GM12891 (cell line): Measurements from ENCODE around the gene CAPZA2.

ENCODE experiments used
- DNase-seq: peaks from one replicate; pipeline ENCODE4 v3.0.0; 2011; ENCODE audit warnings: low spot score; ENCODE audit not compliant: insufficient read length
- FAIRE-seq: peaks from 2 replicates; lab custom pipeline; 2011; peaks lifted over from hg19 to GRCh38; lab: Jason Lieb, UNC
- PAX5 ChIP-seq: IDR thresholded peaks from 2 replicates; pipeline ENCODE4 v1.6.1; 2011; ENCODE audit warnings: low read length, moderate library complexity, mild to moderate bottlenecking; ENCODE audit not compliant: insufficient read depth, severe bottlenecking
- POLR2A ChIP-seq: IDR thresholded peaks from 2 replicates; pipeline ENCODE4 v1.6.1; 2011; ENCODE audit warnings: low read depth, low read length, control low read depth
- POLR2AphosphoS5 ChIP-seq: IDR thresholded peaks from 2 replicates; pipeline ENCODE4 v1.6.1; 2011; ENCODE audit warnings: low read depth, low read length, control low read depth
- POU2F2 ChIP-seq: IDR thresholded peaks from 2 replicates; pipeline ENCODE4 v1.6.1; 2011; ENCODE audit warnings: low read depth, mild to moderate bottlenecking, control low read depth, low read length, moderate library complexity
- SPI1 ChIP-seq: IDR thresholded peaks from 2 replicates; pipeline ENCODE4 v1.6.1; 2011; ENCODE audit warnings: low read depth, low read length, control low read depth
- TAF1 ChIP-seq: IDR thresholded peaks from 2 replicates; pipeline ENCODE4 v1.6.1; 2011; ENCODE audit warnings: low read depth, low read length, control low read depth

The CAPZA2 gene

DNA sequence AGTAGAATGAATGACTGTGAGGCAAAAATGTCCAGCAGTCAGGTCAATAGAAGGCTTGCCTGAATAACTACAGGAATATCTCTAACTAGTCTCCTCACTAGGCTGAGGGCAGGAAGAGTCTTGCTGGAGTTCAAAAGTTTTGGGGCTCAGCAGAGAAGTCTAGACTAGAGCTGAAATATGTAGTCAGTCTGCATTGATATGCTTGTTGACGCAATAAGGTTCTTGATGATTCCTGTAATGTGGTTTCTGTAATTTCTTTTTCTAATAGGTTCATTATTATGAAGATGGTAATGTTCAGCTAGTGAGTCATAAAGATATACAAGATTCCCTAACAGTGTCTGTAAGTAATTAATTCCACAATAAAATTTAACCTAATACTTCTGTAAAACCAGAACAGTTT is 49.4 kb downstream of the CAPZA2 start:
- DNase-seq: no peak
- no peak for FAIRE-seq
- no peak for TF ChIP-seq POLR2A
- TF ChIP-seq TAF1: no peak
- no peak for TF ChIP-seq SPI1
- no peak for TF ChIP-seq POU2F2
- TF ChIP-seq PAX5: no peak
- no peak for TF ChIP-seq POLR2AphosphoS5

DNA sequence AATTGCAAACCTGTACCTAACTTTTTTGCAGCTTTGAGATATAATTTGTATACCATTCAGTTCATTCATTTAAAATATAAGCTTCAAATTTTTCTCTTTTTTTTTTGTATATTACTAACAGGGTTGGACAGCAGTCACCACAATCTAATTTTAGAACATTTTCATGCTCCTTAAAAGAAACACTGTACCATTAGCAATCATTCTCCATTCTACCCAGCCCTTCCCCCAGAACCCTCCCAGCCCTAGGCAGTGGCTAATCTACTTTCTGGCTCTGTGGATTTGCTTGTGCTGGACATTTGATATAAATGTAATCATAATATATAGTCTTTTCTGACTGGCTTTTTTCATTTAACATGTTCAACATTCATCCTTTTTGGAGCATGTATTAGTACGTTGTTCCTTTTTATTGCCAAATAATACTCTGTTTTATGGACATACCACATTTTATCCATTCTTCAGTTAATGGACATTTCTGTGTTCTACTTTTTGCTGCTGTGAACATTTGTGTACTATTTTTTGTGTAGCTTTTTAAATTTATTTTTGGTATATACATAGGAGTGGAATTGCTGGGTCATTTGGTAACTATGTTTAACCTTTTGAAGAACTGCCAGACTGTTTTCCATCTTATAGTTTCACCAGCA is 50.0 kb downstream of the CAPZA2 start:
- FAIRE-seq: no peak
- no peak for TF ChIP-seq POLR2A
- no peak for TF ChIP-seq SPI1
- TF ChIP-seq PAX5: no peak
- no peak for TF ChIP-seq POU2F2
- TF ChIP-seq TAF1: no peak
- TF ChIP-seq POLR2AphosphoS5: no peak
- DNase-seq: no peak

DNA sequence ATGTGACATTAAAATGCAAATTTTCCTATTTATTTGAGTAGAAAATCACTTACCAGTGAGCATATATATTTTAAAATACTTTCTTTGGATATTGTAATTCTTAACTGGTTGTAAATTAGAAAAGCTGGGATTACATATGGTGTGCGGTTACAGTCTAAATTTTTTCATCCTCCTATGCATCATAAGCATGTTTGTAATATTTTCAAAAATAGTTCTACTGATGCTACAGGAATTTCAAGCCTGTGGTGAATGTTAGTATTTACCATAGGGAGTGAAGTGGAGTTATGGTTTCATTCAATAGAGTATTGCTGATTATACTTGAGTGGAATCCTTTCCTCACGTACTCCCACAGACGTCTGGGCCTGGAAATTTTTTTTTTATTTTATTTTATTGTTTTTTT is 56.3 kb downstream of the CAPZA2 start:
- TF ChIP-seq PAX5 (no peak), TAF1 (no peak), SPI1 (no peak), POU2F2 (no peak), POLR2A (no peak), POLR2AphosphoS5 (no peak)
- DNase-seq (no peak), FAIRE-seq (no peak)

DNA sequence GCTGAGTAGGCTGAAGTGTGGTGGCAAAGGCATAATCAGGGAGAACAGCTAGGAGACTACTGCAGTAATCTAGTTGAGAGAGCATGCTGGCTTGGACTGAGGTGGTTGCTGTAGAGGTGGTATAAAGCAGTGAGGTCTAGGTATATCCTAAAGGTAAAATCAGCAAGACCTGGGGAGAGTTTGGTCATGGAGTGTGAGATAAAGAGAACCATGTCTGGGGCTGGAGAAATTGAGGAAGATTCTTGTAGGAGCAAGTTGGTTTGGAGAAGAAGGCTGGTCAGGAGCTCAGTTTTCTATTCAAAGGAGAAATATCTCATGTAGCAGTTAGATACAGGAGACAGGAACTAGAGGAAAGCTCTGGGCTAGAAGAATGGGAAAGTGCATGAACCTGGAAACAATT is 58.0 kb downstream of the CAPZA2 start:
- TF ChIP-seq TAF1: no peak
- no peak for TF ChIP-seq POLR2A
- TF ChIP-seq POLR2AphosphoS5: no peak
- TF ChIP-seq SPI1: no peak
- no peak for TF ChIP-seq PAX5
- no peak for TF ChIP-seq POU2F2
- DNase-seq (no peak), FAIRE-seq (no peak)

DNA sequence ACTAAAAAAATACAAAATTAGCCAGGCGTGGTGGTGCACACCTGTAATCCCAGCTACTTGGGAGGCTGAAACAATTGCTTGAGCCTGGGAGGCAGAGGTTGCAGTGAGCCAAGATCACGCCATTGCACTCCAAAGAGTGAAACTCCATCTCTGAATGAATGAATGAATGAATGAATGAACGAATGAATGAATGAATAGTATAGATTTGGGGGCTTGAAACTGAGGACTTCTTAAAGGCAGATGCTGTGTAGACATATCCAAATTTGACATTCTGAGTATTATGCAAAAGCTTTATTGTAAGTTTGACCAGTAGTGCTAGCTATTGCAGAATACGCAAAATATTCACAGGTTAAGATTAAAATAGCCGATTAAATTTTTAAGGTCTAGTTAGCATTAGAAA is 60.2 kb downstream of the CAPZA2 start:
- FAIRE-seq: no peak
- DNase-seq: no peak
- TF ChIP-seq POLR2AphosphoS5 (no peak), POU2F2 (no peak), POLR2A (no peak), PAX5 (no peak), SPI1 (no peak), TAF1 (no peak)

DNA sequence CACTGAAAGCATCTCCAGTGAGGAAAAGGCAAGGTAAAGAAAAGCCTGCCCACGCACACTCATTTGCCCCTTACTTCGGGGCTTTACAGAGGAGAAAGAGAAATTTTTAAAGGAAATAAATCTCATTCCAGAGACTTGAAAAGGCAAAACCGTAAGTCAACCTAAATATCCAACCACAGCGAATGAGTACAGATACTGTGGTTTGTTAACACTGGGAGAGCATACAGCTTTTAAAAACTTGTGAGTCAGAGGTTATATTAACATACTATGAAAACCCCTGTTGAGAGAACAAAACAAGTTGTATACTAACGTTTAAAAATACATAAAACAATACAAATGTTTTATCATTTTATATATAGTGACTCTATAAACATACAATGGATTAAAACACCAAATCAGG is 62.4 kb downstream of the CAPZA2 start:
- FAIRE-seq (no peak), DNase-seq (no peak)
- no peak for TF ChIP-seq POLR2AphosphoS5
- TF ChIP-seq SPI1: no peak
- no peak for TF ChIP-seq TAF1
- no peak for TF ChIP-seq PAX5
- no peak for TF ChIP-seq POU2F2
- no peak for TF ChIP-seq POLR2A

DNA sequence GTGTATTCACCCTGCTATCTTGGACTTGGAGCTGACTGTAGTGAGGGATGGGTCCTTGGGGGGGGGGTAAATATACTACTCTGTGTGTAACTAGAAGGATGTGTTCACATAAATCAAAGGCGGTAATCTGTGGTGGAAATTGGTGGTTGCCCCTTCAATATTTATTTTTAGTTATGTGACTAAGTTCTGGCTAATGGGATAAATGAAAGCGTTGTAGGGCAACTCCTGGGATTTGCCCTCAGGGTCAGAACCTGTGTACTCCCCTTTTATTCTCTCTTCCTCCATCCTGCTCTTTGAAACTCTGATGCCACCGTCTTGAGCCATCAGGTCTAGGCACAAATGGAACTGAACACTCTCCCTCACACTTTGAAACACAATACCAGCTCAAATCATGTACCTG is 66.6 kb downstream of the CAPZA2 start:
- DNase-seq (no peak), FAIRE-seq (no peak)
- no peak for TF ChIP-seq PAX5
- TF ChIP-seq POLR2AphosphoS5: no peak
- no peak for TF ChIP-seq TAF1
- TF ChIP-seq SPI1: no peak
- no peak for TF ChIP-seq POU2F2
- no peak for TF ChIP-seq POLR2A

DNA sequence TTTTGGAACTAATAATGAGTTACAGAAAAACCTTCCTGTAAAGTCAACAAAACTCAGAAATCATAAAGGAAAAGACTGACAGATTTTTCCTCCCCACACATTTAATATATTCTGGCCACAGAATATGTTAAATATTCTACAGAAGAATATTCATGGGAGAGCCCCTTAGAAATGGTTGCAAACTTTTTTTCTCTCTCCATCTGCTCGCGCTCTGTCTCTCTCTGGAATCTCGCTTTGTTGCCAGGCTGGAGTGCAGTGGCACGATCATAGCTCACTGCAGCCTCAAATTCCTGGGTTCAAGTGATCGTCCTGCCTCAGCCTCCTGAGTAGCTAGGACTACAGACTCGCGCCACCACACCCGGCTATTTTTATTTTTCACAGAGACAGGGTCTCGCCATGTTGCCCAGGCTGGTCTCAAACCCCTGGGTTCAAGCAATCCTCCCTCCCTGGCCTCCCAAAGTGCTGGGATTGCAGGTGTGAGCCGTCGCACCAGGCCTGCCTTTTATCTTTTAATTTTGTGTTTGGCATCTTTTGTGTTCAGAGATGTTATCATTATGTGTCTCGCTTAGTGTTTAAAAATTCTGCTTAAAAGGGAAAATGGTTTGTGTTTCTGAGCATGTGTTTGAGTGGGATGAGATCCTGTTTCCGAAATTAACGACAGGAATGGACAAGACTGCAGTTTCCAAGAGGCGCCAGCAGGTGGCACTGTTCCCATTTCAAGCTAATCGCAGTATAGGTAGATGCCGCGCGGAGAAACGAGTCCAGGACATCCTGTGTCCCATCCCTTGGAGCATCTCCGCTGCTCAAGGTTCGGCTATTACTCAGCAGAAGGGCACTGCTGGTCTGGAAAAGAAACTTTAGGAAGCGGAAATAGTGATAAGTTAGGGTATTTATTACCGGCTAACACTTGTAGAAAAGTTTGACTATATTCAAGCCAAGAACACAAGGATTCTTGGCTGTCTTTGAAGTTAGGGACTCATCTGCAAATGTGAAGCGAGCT is 67.8 kb downstream of the CAPZA2 start:
- TF ChIP-seq POLR2AphosphoS5: no peak
- peak; percentile 39 for DNase-seq
- FAIRE-seq: peak; percentile 92

DNA sequence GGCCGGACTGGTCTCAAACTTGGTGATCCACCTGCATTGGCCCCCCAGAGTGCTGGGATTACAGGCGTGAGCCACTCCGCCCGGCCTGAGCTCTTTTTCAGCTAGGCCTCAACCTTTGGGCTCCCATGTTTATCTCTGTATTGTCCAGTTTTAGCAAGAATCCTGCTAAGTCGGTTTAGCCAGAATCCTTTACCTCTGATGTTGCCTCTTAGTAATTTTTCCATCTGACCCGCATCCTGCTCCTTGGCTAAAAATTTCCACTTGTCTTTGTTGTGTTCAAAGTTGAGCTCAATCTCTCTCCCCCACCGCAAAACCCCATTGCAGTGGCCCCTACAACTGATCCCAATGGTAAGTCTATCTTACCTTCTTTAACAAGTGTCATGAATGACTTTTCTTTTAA is 70.2 kb downstream of the CAPZA2 start:
- DNase-seq (no peak), FAIRE-seq (no peak)
- TF ChIP-seq POLR2A: no peak
- no peak for TF ChIP-seq SPI1
- no peak for TF ChIP-seq PAX5
- TF ChIP-seq POLR2AphosphoS5: no peak
- no peak for TF ChIP-seq TAF1
- TF ChIP-seq POU2F2: no peak

DNA sequence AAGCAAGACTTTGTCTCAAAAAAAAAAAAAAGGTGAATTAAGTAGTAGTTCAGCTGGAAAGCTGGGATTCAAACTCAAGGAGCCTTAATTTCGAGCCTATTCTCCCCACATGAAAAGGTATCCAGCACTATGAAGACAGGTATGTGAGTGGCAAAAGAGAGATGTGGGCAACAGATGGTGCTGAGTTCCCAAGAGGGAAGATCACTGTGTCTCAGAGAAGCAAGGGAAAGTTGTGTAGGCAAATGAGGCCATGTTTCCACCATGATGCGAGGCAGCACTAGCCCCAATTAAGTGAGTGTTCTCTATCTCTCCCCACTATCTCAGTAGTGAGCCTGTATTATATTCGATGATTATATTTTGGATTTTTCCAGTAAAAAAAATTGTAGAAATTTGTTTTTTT is 71.1 kb downstream of the CAPZA2 start:
- DNase-seq (no peak), FAIRE-seq (no peak)
- no peak for TF ChIP-seq PAX5
- no peak for TF ChIP-seq POLR2A
- no peak for TF ChIP-seq POLR2AphosphoS5
- TF ChIP-seq TAF1: no peak
- TF ChIP-seq POU2F2: no peak
